Suprapubic skin (tissue), 4 donors: ENCODE results near the gene ARVCF.

Experiments used
- EP300 ChIP-seq: sonication (generic); formaldehyde crosslinking; IDR thresholded peaks from one replicate; pipeline ENCODE4 v1.6.1; 2017; ENCODE audit warnings: antibody characterized with exemption
- POLR2AphosphoS5 ChIP-seq, 3 donors: sonication (generic); formaldehyde crosslinking; IDR thresholded peaks; one replicate each; pipeline ENCODE4 v1.6.1; 2017; ENCODE audit warnings: antibody characterized with exemption in 3 of 3
- TF ChIP-seq, protein P1 (sequence below), 2 donors: fragments of 200-600 bp in 1 of 2; fragments of 450-650 bp in 1 of 2; sonication (generic) in 1 of 2; IDR thresholded peaks; one replicate each; pipeline ENCODE4 v1.5.1; 2016 to 2019; ENCODE audit warnings: antibody characterized with exemption in 2 of 2, mild to moderate bottlenecking in 1 of 2, moderate library complexity in 1 of 2

DNA sequence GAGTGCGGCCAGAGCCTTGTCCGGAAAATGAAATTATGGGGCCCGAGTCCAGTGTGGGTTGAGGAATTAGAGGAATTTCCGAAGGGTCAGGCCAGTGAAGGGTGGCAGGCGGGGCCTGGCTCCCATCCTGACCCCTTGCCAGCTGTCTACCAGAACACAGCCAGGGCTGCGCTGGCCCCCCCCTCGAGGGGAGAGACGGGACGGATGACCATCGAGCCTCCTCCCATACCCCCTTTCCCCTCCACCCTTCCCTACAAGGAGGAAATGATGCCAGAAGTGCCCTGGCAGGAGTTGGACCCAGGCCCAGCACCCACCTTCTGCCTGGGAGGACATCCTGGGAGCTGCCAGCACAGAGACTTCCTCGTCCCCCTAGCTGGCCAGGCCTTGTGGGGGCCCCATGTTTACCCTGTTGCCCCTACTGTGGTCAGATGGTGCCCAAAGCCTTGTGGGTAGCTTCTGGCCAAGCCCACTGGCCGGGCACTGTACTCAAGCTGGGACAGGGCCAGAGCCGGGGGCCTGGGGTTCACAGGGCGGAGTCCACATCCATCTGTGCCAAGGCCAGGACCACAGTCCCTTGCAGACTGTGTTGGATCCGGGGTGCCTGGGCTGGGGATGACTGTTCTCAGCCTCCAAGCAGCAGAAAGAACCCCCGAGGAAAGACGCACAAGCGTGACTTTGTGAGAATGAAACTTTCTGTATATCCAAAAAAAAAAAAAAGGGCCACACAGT lies 20.8 kb downstream of the ARVCF start:
- TF ChIP-seq EP300 (no peak), POLR2AphosphoS5 (IDR thresholded peaks at IDR 0.05) (no peak)
- TF ChIP-seq, protein P1, sequence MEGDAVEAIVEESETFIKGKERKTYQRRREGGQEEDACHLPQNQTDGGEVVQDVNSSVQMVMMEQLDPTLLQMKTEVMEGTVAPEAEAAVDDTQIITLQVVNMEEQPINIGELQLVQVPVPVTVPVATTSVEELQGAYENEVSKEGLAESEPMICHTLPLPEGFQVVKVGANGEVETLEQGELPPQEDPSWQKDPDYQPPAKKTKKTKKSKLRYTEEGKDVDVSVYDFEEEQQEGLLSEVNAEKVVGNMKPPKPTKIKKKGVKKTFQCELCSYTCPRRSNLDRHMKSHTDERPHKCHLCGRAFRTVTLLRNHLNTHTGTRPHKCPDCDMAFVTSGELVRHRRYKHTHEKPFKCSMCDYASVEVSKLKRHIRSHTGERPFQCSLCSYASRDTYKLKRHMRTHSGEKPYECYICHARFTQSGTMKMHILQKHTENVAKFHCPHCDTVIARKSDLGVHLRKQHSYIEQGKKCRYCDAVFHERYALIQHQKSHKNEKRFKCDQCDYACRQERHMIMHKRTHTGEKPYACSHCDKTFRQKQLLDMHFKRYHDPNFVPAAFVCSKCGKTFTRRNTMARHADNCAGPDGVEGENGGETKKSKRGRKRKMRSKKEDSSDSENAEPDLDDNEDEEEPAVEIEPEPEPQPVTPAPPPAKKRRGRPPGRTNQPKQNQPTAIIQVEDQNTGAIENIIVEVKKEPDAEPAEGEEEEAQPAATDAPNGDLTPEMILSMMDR (IDR thresholded peaks at IDR 0.05): no peak
